HUES64 (cell line): Measurements from ENCODE around the gene ITGB4.
"Not testable (repeated sequence)": the region's sequence is repeated elsewhere in the genome, so short reads cannot be mapped to it uniquely, and the experiment has no call there.

Experiments used
- H3K27ac ChIP-seq: 2 replicates; pipeline ENCODE4 v1.7.0; 2013; ENCODE audit warnings: low read depth, low read length, inconsistent platforms
- H3K27me3 ChIP-seq: 2 replicates; pipeline ENCODE4 v1.6.1; 2013; ENCODE audit warnings: mild to moderate bottlenecking, low read length; ENCODE audit not compliant: insufficient read depth
- H3K36me3 ChIP-seq: 2 replicates; pipeline ENCODE4 v1.6.1; 2013; ENCODE audit warnings: mild to moderate bottlenecking, low read length; ENCODE audit not compliant: insufficient read depth
- H3K4me1 ChIP-seq: 2 replicates; pipeline ENCODE4 v1.6.1; 2013; ENCODE audit warnings: mild to moderate bottlenecking, low read length, moderate library complexity; ENCODE audit not compliant: insufficient read depth
- H3K4me3 ChIP-seq: 2 replicates; pipeline ENCODE4 v1.5.1; 2013; ENCODE audit warnings: mild to moderate bottlenecking, low read length, moderate library complexity
- H3K9ac ChIP-seq: 2 replicates; pipeline ENCODE4 v1.6.1; 2013; ENCODE audit warnings: mild to moderate bottlenecking, low read depth, low read length
- H3K9me3 ChIP-seq: 2 replicates; pipeline ENCODE4 v1.6.1; 2013; ENCODE audit warnings: low read depth, low read length; ENCODE audit not compliant: insufficient read depth
- WGBS: fragments of 150-250, 120-280 bp; methylation state at CpG from one replicate; pipeline ENCODE4 v1.1.7; 2013; ENCODE audit warnings: missing lambda C conversion rate; 5-methylcytosine and 5-hydroxymethylcytosine counted together

The ITGB4 gene

GRCh38 chr17:75756451-75757085 lies 35.3 kb downstream of the ITGB4 start:
- Histone ChIP-seq H3K9ac (no peak overlapping the region), H3K36me3 (no peaks in the 10 kb centered on the region), H3K27me3 (0 out of 2 replicates have a peak, but pooled peaks cover 2% of the 10 kb centered on the region), H3K27ac (no peak overlapping the region), H3K4me3 (no peak overlapping the region), H3K4me1 (no peaks in the 10 kb centered on the region; the same call in 1 of the 2 replicates), H3K9me3 (no peaks in the 10 kb centered on the region)
- WGBS, result 93% methylated on average over 29 of the region's 29 CpGs

- Histone ChIP-seq H3K9ac (no peak overlapping the region), H3K36me3 (no peaks in the 10 kb centered on the region), H3K27ac (no peak overlapping the region), H3K9me3 (no peaks in the 10 kb centered on the region), H3K4me1 (no peaks in the 10 kb centered on the region; the same call in 1 of the 2 replicates), H3K27me3 (0 out of 2 replicates have a peak, but pooled peaks cover 2% of the 10 kb centered on the region), H3K4me3 (no peak overlapping the region)
- WGBS, result 89% methylated on average over 20 of the region's 21 CpGs
Observed at GRCh38 chr17:75757086-75757681, 35.9 kb downstream of the ITGB4 start.

- Histone ChIP-seq H3K9me3 (no peaks in the 10 kb centered on the region), H3K4me1 (no peaks in the 10 kb centered on the region; the same call in 1 of the 2 replicates), H3K27ac (no peak overlapping the region), H3K36me3 (no peaks in the 10 kb centered on the region), H3K27me3 (0 out of 2 replicates have a peak, but pooled peaks cover 2% of the 10 kb centered on the region), H3K9ac (no peak overlapping the region), H3K4me3 (no peak overlapping the region)
- WGBS, result 87% methylated on average over 41 of the region's 41 CpGs
Observed at GRCh38 chr17:75758131-75758905, 37.1 kb downstream of the ITGB4 start.

GRCh38 chr17:75759457-75759856 lies 38.2 kb downstream of the ITGB4 start:
- H3K36me3 ChIP-seq, result no peaks in the 10 kb centered on the region
- no peak overlapping the region for H3K9ac ChIP-seq
- H3K4me1 ChIP-seq, result peaks cover 6% of the 10 kb centered on the region
- H3K9me3 ChIP-seq, result no peaks in the 10 kb centered on the region
- WGBS, result 84% methylated on average over 3 of the region's 3 CpGs
- 0 out of 2 replicates have a peak, but pooled peaks cover 5% of the 10 kb centered on the region for H3K27me3 ChIP-seq
- no peak overlapping the region for H3K27ac ChIP-seq
- no peak overlapping the region for H3K4me3 ChIP-seq

GRCh38 chr17:75759978-75760640 lies 38.9 kb downstream of the ITGB4 start:
- not testable (repeated sequence) for H3K27ac ChIP-seq, H3K9me3 ChIP-seq, H3K4me3 ChIP-seq, H3K36me3 ChIP-seq, H3K4me1 ChIP-seq, H3K27me3 ChIP-seq, H3K9ac ChIP-seq
- 93% methylated on average over 6 of the region's 6 CpGs for WGBS

GRCh38 chr17:75762513-75763268 lies 41.4 kb downstream of the ITGB4 start:
- Histone ChIP-seq H3K9ac (no peak overlapping the region), H3K4me3 (no peak overlapping the region), H3K27me3 (0 out of 2 replicates have a peak, but pooled peaks cover 5% of the 10 kb centered on the region), H3K36me3 (no peaks in the 10 kb centered on the region), H3K4me1 (peaks cover 6% of the 10 kb centered on the region), H3K27ac (no peak overlapping the region), H3K9me3 (no peaks in the 10 kb centered on the region)
- WGBS, result 95% methylated on average over 27 of the region's 27 CpGs

- H3K4me1 ChIP-seq, result peaks cover 6% of the 10 kb centered on the region
- 0 out of 2 replicates have a peak, but pooled peaks cover 5% of the 10 kb centered on the region for H3K27me3 ChIP-seq
- H3K36me3 ChIP-seq, result no peaks in the 10 kb centered on the region
- no peak overlapping the region for H3K27ac ChIP-seq
- 98% methylated on average over 3 of the region's 3 CpGs for whole genome bisulfite sequencing
- no peak overlapping the region for H3K9ac ChIP-seq
- H3K4me3 ChIP-seq, result no peak overlapping the region
- no peaks in the 10 kb centered on the region for H3K9me3 ChIP-seq
Observed at GRCh38 chr17:75763269-75763607, 42.0 kb downstream of the ITGB4 start.

- Histone ChIP-seq H3K27ac (no peak overlapping the region), H3K9me3 (no peaks in the 10 kb centered on the region), H3K9ac (peak overlapping the region; percentile 71), H3K27me3 (0 out of 2 replicates have a peak, but pooled peaks cover 5% of the 10 kb centered on the region), H3K4me3 (peak overlapping the region; percentile 80), H3K4me1 (peaks cover 6% of the 10 kb centered on the region), H3K36me3 (no peaks in the 10 kb centered on the region)
- WGBS, result 83% methylated on average over 16 of the region's 16 CpGs
Observed at GRCh38 chr17:75763613-75764416, 42.6 kb downstream of the ITGB4 start.

GRCh38 chr17:75764417-75764710 lies 43.1 kb downstream of the ITGB4 start:
- Histone ChIP-seq H3K27me3 (0 out of 2 replicates have a peak, but pooled peaks cover 5% of the 10 kb centered on the region), H3K9me3 (no peaks in the 10 kb centered on the region), H3K36me3 (no peaks in the 10 kb centered on the region), H3K9ac (peak overlapping the region; percentile 71), H3K4me1 (peaks cover 6% of the 10 kb centered on the region), H3K4me3 (peak overlapping the region; percentile 80), H3K27ac (no peak overlapping the region)
- 21% methylated on average over 14 of the region's 14 CpGs for WGBS
